HG02938 (cell line): ENCODE measurements around the gene ODAD3.
A peak's percentile ranks its signal among the peaks of the same experiment; 100 is the strongest.

Source experiments
- ATAC-seq: cut with Tn5 transposase; IDR thresholded peaks from one replicate; pipeline ENCODE4 v1.9.1; 2021; ENCODE audit warnings: mild to moderate bottlenecking, moderate library complexity; ENCODE audit not compliant: unreplicated experiment

Gene ODAD3

GRCh38 chr19:11378319-11379189, 56.4 kb downstream of the ODAD3 start:
- ATAC-seq: no peak

- no peak for ATAC-seq
These were observed 57.2 kb downstream of the ODAD3 start for GRCh38 chr19:11377756-11378155.

- ATAC-seq: no peak
These were observed 57.7 kb downstream of the ODAD3 start for GRCh38 chr19:11377237-11377636.

GRCh38 chr19:11375143-11375948, 59.6 kb downstream of the ODAD3 start:
- ATAC-seq: peak; percentile 24

- peak; percentile 88 for ATAC-seq
These were observed 60.3 kb downstream of the ODAD3 start, which contains the start of gene SWSAP1 for GRCh38 chr19:11374433-11375142. Gene SWSAP1 (plus strand): TSS chr19:11374666. CDS start chr19:11374681, 15 bp downstream.

- no peak for ATAC-seq
These were observed 61.0 kb downstream of the ODAD3 start for GRCh38 chr19:11373885-11374432.

GRCh38 chr19:11373166-11373884, 61.6 kb downstream of the ODAD3 start:
- no peak for ATAC-seq

- ATAC-seq: no peak
These were observed 64.2 kb downstream of the ODAD3 start for GRCh38 chr19:11370744-11371143.
